Neural progenitor cell (in vitro differentiated cells): ENCODE data around the gene CNTNAP2.

ENCODE experiments used
- EZH2 ChIP-seq: fragments of 200-600 bp; sonication (generic); IDR thresholded peaks from 2 replicates; pipeline ENCODE4 v1.6.1; 2017; ENCODE audit warnings: antibody characterized with exemption, mild to moderate bottlenecking, moderate library complexity
- EZH2phosphoT487 ChIP-seq: fragments of 200-600 bp; sonication (generic); IDR thresholded peaks from 2 replicates; pipeline ENCODE4 v1.6.1; 2017; ENCODE audit warnings: antibody characterized with exemption
- TF ChIP-seq, protein P1 (sequence below): fragments of 200-600 bp; sonication (generic); IDR thresholded peaks from 2 replicates; pipeline ENCODE4 v1.5.1; 2017; ENCODE audit warnings: antibody characterized with exemption, mild to moderate bottlenecking

DNA sequence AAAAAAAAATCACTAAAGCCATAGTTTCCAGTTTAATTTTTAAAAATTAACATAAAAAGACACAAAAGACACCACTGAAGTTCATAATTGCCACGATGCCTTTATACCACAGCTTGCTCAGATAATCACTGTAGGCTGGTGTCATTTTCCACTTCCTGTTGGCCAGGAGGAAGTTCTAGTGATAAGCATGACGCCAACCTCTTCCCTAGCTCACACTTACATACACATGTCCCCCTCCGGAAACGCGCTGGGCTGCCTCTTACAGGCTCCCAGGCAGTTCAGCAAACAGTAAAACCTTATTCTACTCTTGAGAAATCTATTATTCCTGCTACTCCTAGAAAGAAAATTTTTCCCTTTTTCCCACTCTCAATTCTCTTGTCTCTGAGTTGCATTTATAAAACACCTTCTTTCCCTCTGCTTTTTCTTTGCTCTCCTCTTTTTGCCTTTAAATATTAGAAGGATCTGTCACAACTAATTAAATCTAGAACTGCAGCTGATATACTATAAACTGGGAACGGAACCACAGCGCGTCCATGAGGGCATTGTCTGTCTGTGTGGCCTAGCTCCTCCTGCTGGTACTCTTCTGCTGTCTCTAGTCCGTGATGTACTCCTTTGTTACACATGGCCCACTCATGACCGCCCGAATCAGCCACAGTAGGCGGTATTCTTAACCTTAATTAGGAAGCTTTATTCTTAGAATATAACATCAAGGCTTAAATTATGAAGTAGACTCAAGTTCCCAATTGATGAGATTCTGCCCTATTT lies 664.9 kb downstream of the CNTNAP2 start:
- TF ChIP-seq EZH2phosphoT487 (no peak), EZH2 (no peak)
- TF ChIP-seq, protein P1, sequence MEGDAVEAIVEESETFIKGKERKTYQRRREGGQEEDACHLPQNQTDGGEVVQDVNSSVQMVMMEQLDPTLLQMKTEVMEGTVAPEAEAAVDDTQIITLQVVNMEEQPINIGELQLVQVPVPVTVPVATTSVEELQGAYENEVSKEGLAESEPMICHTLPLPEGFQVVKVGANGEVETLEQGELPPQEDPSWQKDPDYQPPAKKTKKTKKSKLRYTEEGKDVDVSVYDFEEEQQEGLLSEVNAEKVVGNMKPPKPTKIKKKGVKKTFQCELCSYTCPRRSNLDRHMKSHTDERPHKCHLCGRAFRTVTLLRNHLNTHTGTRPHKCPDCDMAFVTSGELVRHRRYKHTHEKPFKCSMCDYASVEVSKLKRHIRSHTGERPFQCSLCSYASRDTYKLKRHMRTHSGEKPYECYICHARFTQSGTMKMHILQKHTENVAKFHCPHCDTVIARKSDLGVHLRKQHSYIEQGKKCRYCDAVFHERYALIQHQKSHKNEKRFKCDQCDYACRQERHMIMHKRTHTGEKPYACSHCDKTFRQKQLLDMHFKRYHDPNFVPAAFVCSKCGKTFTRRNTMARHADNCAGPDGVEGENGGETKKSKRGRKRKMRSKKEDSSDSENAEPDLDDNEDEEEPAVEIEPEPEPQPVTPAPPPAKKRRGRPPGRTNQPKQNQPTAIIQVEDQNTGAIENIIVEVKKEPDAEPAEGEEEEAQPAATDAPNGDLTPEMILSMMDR: no peak
